CD14-positive monocyte (primary cell): ENCODE measurements around the gene PSMB10. TPM values are rescaled to one million over a fixed set of nuclear protein-coding genes. Genes with fewer than 3 reads are reported as not detected.
A peak's percentile ranks its signal among the peaks of the same experiment; 100 is the strongest.

Source experiments
- DNase-seq, 3 donors: peaks; one replicate each; pipeline ENCODE4 v3.0.0-alpha.2; 2011 to 2022
- H2AFZ ChIP-seq: 2 replicates; pipeline ENCODE4 v1.6.0; 2012; ENCODE audit warnings: mild to moderate bottlenecking, low read depth, low read length, inconsistent platforms; ENCODE audit not compliant: insufficient read depth, poor library complexity, severe bottlenecking
- H3K27ac ChIP-seq, 2 donors: 1 replicate in 1 of 2; 2 replicates in 1 of 2; pipeline ENCODE4 v1.5.1; 2012 to 2013; ENCODE audit warnings: low read length in 2 of 2, control low read depth in 1 of 2, inconsistent platforms in 1 of 2, low read depth in 1 of 2, mild to moderate bottlenecking in 1 of 2
- H3K27me3 ChIP-seq, 2 donors: one replicate each; pipeline versions ENCODE4 v1.6.0 to v1.6.1; 2011 to 2013; ENCODE audit warnings: low read length in 2 of 2; ENCODE audit not compliant: control insufficient read depth in 2 of 2, insufficient read depth in 2 of 2
- H3K36me3 ChIP-seq, 2 donors: replicated peaks in 1 of 2; 1 replicate in 1 of 2; 2 replicates in 1 of 2; pipeline versions ENCODE4 v1.5.1 to v1.6.1; 2012 to 2013; ENCODE audit warnings: low read length in 2 of 2, control low read depth in 1 of 2, inconsistent platforms in 1 of 2, mild to moderate bottlenecking in 1 of 2; ENCODE audit not compliant: insufficient read depth in 2 of 2, control insufficient read depth in 1 of 2
- H3K4me1 ChIP-seq, 2 donors: 1 replicate in 1 of 2; 2 replicates in 1 of 2; pipeline versions ENCODE4 v1.5.1 to v1.6.1; 2012 to 2013; ENCODE audit warnings: low read length in 2 of 2, control low read depth in 1 of 2, inconsistent platforms in 1 of 2, mild to moderate bottlenecking in 1 of 2, moderate library complexity in 1 of 2; ENCODE audit not compliant: insufficient read depth in 2 of 2, control insufficient read depth in 1 of 2
- H3K4me2 ChIP-seq: replicated peaks from 2 replicates; pipeline ENCODE3; 2012; ENCODE audit warnings: low read length, moderate library complexity, mild to moderate bottlenecking; ENCODE audit not compliant: poor library complexity, severe bottlenecking; ENCODE audit errors: extremely low read depth
- H3K4me3 ChIP-seq, 3 experiments: fragments of 200-600 bp in 1 of 3; sonication (generic) in 1 of 3; replicated peaks in 1 of 3; 1 replicate in 2 of 3; 2 replicates in 1 of 3; pipeline ENCODE4 v1.5.1; 2011 to 2013; ENCODE audit warnings: low read length in 3 of 3, mild to moderate bottlenecking in 3 of 3, control low read depth in 2 of 3, low read depth in 2 of 3, inconsistent platforms in 1 of 3, moderate library complexity in 1 of 3
- H3K79me2 ChIP-seq: 2 replicates; pipeline ENCODE4 v1.6.0; 2012; ENCODE audit warnings: mild to moderate bottlenecking, control low read depth, inconsistent platforms, low read length, moderate library complexity; ENCODE audit not compliant: insufficient read depth
- H3K9ac ChIP-seq: 2 replicates; pipeline ENCODE4 v1.6.0; 2017; ENCODE audit warnings: low read length, mild to moderate bottlenecking; ENCODE audit not compliant: insufficient read depth, poor library complexity, severe bottlenecking
- H3K9me3 ChIP-seq, 2 donors: replicated peaks in 1 of 2; 1 replicate in 1 of 2; 2 replicates in 1 of 2; pipeline versions ENCODE4 v1.5.1 to v1.6.1; 2012 to 2013; ENCODE audit warnings: low read length in 2 of 2, control low read depth in 1 of 2; ENCODE audit not compliant: control insufficient read depth in 1 of 2, insufficient read depth in 1 of 2
- H4K20me1 ChIP-seq: 2 replicates; pipeline ENCODE4 v1.6.0; 2012; ENCODE audit warnings: mild to moderate bottlenecking, low read length, control low read depth, moderate library complexity; ENCODE audit not compliant: insufficient read depth
- H3K27ac Mint-ChIP-seq, 7 donors: one replicate each; pipeline ENCODE4 v1.8.0; 2020; ENCODE audit warnings: mild to moderate bottlenecking in 7 of 7, mixed read lengths in 7 of 7, moderate library complexity in 6 of 7, inconsistent platforms in 2 of 7
- H3K27me3 Mint-ChIP-seq, 3 donors: one replicate each; pipeline ENCODE4 v1.8.0; 2021 to 2022; ENCODE audit warnings: low read depth in 3 of 3, mild to moderate bottlenecking in 3 of 3, mixed read lengths in 3 of 3, moderate library complexity in 3 of 3, inconsistent platforms in 1 of 3
- H3K36me3 Mint-ChIP-seq, 2 donors: one replicate each; pipeline ENCODE4 v1.8.0; 2020; ENCODE audit warnings: mixed read lengths in 2 of 2, inconsistent platforms in 1 of 2, mild to moderate bottlenecking in 1 of 2
- H3K4me1 Mint-ChIP-seq: one replicate; pipeline ENCODE4 v1.8.0; 2020; ENCODE audit warnings: mild to moderate bottlenecking, mixed read lengths
- H3K4me3 Mint-ChIP-seq, 2 donors: one replicate each; pipeline ENCODE4 v1.8.0; 2020; ENCODE audit warnings: mild to moderate bottlenecking in 2 of 2, mixed read lengths in 2 of 2, moderate library complexity in 1 of 2
- H3K9me3 Mint-ChIP-seq, 7 donors: one replicate each; pipeline ENCODE4 v1.8.0; 2020 to 2022; ENCODE audit warnings: mixed read lengths in 7 of 7, mild to moderate bottlenecking in 6 of 7, moderate library complexity in 6 of 7, inconsistent platforms in 2 of 7
- WGBS: methylation state at CpG from one replicate; pipeline ENCODE4 v1.1.5; 2013; ENCODE audit warnings: missing lambda C conversion rate; ENCODE audit not compliant: insufficient coverage; 5-methylcytosine and 5-hydroxymethylcytosine counted together
- intact Hi-C, 2 donors: fragments of 100-400 bp; cut with micrococcal nuclease; formaldehyde crosslinking; loops; one replicate each; pipeline versions ENCODE4 v1.15.0 to v1.15.1; 2023
- polyA plus RNA-seq, 3 donors: library from polyadenylated mRNA; depleted of rRNA in 1 of 3; unstranded in 2 of 3; stranded (reverse) in 1 of 3; fragments of 300-500 nt in 2 of 3; fragments of >200 nt in 1 of 3; fragmentation: Illumina TruSeq in 2 of 3; gene quantifications; 1 replicate in 2 of 3; 2 replicates in 1 of 3; pipeline ENCODE4 v1.2.3, GENCODE V29; 2012 to 2021
- TF ChIP-seq, protein P1 (sequence below): fragments of 200-600 bp; IDR thresholded peaks from one replicate; pipeline ENCODE4 v1.8.0; 2022; ENCODE audit warnings: antibody characterized with exemption, mild to moderate bottlenecking

The PSMB10 gene
- polyA plus RNA-seq, 3 donors: 158 to 798 (median 609) TPM

- Mint-ChIP-seq H3K27ac (peak overlapping the region in 1 of 7 donors; percentile 65), H3K9me3 (no peaks in the 10 kb centered on the region), H3K36me3 (peaks cover 45 to 69% of the 10 kb centered on the region in 2 donors), H3K27me3 (peaks cover 0 to 2% (median 0%) of the 10 kb centered on the region in 3 donors), H3K4me1 (peaks cover 5% of the 10 kb centered on the region), H3K4me3 (no peak overlapping the region)
- Histone ChIP-seq H3K79me2 (peaks cover 36% of the 10 kb centered on the region), H3K36me3 (peaks cover 46 to 81% of the 10 kb centered on the region in 2 donors), H4K20me1 (peaks cover 91% of the 10 kb centered on the region), H3K4me3 (no peak overlapping the region), H3K9ac (no peak overlapping the region), H3K4me1 (no peaks in the 10 kb centered on the region), H3K9me3 (no peaks in the 10 kb centered on the region), H3K27me3 (no peaks in the 10 kb centered on the region), H3K27ac (no peak overlapping the region), H3K4me2 (no peak overlapping the region), H2AFZ (no peak overlapping the region)
- 75% methylated on average over 4 of the region's 5 CpGs for WGBS
- TF ChIP-seq, protein P1, sequence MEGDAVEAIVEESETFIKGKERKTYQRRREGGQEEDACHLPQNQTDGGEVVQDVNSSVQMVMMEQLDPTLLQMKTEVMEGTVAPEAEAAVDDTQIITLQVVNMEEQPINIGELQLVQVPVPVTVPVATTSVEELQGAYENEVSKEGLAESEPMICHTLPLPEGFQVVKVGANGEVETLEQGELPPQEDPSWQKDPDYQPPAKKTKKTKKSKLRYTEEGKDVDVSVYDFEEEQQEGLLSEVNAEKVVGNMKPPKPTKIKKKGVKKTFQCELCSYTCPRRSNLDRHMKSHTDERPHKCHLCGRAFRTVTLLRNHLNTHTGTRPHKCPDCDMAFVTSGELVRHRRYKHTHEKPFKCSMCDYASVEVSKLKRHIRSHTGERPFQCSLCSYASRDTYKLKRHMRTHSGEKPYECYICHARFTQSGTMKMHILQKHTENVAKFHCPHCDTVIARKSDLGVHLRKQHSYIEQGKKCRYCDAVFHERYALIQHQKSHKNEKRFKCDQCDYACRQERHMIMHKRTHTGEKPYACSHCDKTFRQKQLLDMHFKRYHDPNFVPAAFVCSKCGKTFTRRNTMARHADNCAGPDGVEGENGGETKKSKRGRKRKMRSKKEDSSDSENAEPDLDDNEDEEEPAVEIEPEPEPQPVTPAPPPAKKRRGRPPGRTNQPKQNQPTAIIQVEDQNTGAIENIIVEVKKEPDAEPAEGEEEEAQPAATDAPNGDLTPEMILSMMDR: no peak
- intact Hi-C loops: no loop called here
- no peak for DNase-seq
Measured at GRCh38 chr16:67922221-67922620, 14.4 kb downstream of the PSMB10 start.

GRCh38 chr16:67919622-67920221, 16.9 kb downstream of the PSMB10 start:
- H4K20me1 ChIP-seq: peaks cover 95% of the 10 kb centered on the region
- Mint-ChIP-seq H3K4me3 (no peak overlapping the region), H3K27me3 (no peaks in the 10 kb centered on the region), H3K4me1 (peaks cover 5% of the 10 kb centered on the region), H3K9me3 (no peaks in the 10 kb centered on the region), H3K36me3 (peaks cover 65 to 87% of the 10 kb centered on the region in 2 donors), H3K27ac (peak overlapping the region in 4 of 7 donors; percentile 10 to 56 (median 42))
- TF ChIP-seq, protein P1: no peak
- peak overlapping the region in 1 of 2 donors; percentile 3 for H3K27ac ChIP-seq
- no peak overlapping the region for H3K9ac ChIP-seq
- 75% methylated on average over 4 of the region's 6 CpGs for WGBS
- peaks cover 57 to 89% of the 10 kb centered on the region in 2 donors for H3K36me3 ChIP-seq
- intact Hi-C loops: no loop called here
- no peak for DNase-seq
- H3K4me3 ChIP-seq: no peak overlapping the region
- no peak overlapping the region for H2AFZ ChIP-seq
- H3K4me2 ChIP-seq: no peak overlapping the region
- no peaks in the 10 kb centered on the region for H3K27me3 ChIP-seq
- no peaks in the 10 kb centered on the region for H3K4me1 ChIP-seq
- no peaks in the 10 kb centered on the region for H3K9me3 ChIP-seq
- H3K79me2 ChIP-seq: peaks cover 51% of the 10 kb centered on the region
